A673 (cell line): ENCODE results near the gene MLPH. TPM values are rescaled to one million over a fixed set of nuclear protein-coding genes. Genes with fewer than 3 reads are reported as not detected.

Experiments used
- BruUV-seq: library from RNA; stranded (reverse); fragments of 400-500 nt; replicated peaks from 2 replicates; lab custom pipeline; 2021; lab: Mats Ljungman, UMichigan
- CTCF ChIA-PET: fragments of 300-600 bp; sonication (Branson Sonifier 250); formaldehyde crosslinking; loops from one replicate; lab custom pipeline; 2022; ENCODE audit warnings: antibody characterized with exemption; lab: Charles Lee
- POLR2A ChIA-PET: fragments of 300-600 bp; sonication (Branson Sonifier 250); formaldehyde crosslinking; loops from one replicate; lab custom pipeline; 2022; ENCODE audit warnings: antibody characterized with exemption; ENCODE audit not compliant: low non-redundant PET; lab: Charles Lee
- DNase-seq: peaks from one replicate; pipeline ENCODE4 v3.0.0-alpha.2; 2015; ENCODE audit warnings: low spot score
- H3K27ac ChIP-seq: fragments of 200-600 bp; sonication (generic); 2 replicates; pipeline ENCODE4 v1.5.1; 2016; ENCODE audit warnings: mixed run types, low read depth, mild to moderate bottlenecking, mixed read lengths, antibody characterized with exemption, low read length; ENCODE audit not compliant: poor library complexity, severe bottlenecking
- H3K27me3 ChIP-seq: fragments of 200-600 bp; sonication (generic); replicated peaks from 2 replicates; pipeline ENCODE4 v1.6.1; 2017; ENCODE audit warnings: mixed run types, low read depth, mild to moderate bottlenecking, mixed read lengths, antibody characterized with exemption, low read length; ENCODE audit not compliant: insufficient read depth, poor library complexity
- H3K36me3 ChIP-seq: fragments of 200-600 bp; sonication (generic); 2 replicates; pipeline ENCODE4 v1.6.1; 2016; ENCODE audit warnings: mixed run types, mild to moderate bottlenecking, mixed read lengths, antibody characterized with exemption, low read length; ENCODE audit not compliant: insufficient read depth, poor library complexity, severe bottlenecking
- H3K4me1 ChIP-seq: fragments of 200-600 bp; sonication (generic); 2 replicates; pipeline ENCODE4 v1.6.1; 2017; ENCODE audit warnings: mixed run types, mild to moderate bottlenecking, mixed read lengths, antibody characterized with exemption, low read length; ENCODE audit not compliant: insufficient read depth, poor library complexity, severe bottlenecking
- H3K4me3 ChIP-seq: fragments of 200-600 bp; sonication (generic); 2 replicates; pipeline ENCODE4 v1.5.1; 2016; ENCODE audit warnings: low read depth, mixed run types, mild to moderate bottlenecking, mixed read lengths, low read length; ENCODE audit not compliant: poor library complexity, severe bottlenecking
- H3K9me3 ChIP-seq: fragments of 200-600 bp; sonication (generic); 2 replicates; pipeline ENCODE4 v1.6.1; 2016; ENCODE audit warnings: mixed run types, low read depth, mild to moderate bottlenecking, mixed read lengths, antibody characterized with exemption, low read length; ENCODE audit not compliant: poor library complexity, severe bottlenecking
- EZH2 ChIP-seq: fragments of 200-600 bp; sonication (generic); IDR thresholded peaks from 2 replicates; pipeline ENCODE4 v1.6.1; 2017; ENCODE audit warnings: borderline replicate concordance, low read depth, mild to moderate bottlenecking, mixed read lengths, antibody characterized with exemption, low read length; ENCODE audit not compliant: poor library complexity, severe bottlenecking
- intact Hi-C: fragments of 100-400 bp; cut with micrococcal nuclease; formaldehyde crosslinking; loops from one replicate; pipeline ENCODE4 v1.10.0; 2022; ENCODE audit not compliant: unreplicated experiment
- total RNA-seq: library from RNA; stranded (reverse); gene quantifications from 2 replicates; pipeline ENCODE4 v1.2.3, GENCODE V29; 2021
- TF ChIP-seq, protein P1 (sequence below): fragments of 300-800, 200-600 bp; sonication (generic); conservative IDR thresholded peaks from 2 replicates; pipeline ENCODE4 v1.5.1; 2017; ENCODE audit warnings: low read depth, mild to moderate bottlenecking, antibody characterized with exemption, low read length, moderate library complexity, mixed read lengths

MLPH gene
- total RNA-seq, 1 experiment from 2014 or later: not detected

DNA sequence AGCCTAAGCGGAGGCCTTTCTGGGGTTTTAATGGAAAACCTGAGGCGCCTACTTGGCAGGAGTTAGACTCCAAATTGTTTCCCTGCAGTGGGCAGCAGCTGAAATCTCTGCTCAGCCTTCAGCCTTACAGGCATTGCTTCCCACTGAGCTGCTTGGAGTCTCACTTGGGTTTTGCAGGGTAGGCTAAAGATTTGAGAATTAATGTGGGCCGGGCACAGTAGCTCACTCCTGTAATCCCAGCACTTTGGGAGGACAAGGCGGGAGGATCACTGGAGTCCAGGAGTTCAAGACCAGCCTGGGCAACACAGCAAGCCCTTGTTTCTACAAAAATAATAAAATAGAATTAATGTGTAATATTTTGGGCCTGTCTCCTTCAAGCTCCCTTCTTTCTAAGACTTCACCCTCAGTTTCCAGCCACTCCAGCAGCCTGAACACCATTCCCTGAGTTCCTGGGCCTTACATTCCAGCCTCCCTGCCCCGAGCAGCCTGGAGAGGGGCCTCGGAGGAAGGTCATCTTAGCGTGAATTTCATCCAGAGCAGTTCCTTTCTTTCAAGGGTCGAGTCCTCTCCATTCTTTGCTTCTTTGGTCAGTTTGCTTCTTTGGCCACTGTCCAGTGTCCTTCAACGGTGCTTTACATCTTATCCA, 112.5 kb downstream of the MLPH start:
- H3K36me3 ChIP-seq: no peaks in the 10 kb centered on the region
- no peaks in the 10 kb centered on the region for H3K9me3 ChIP-seq
- peaks cover 29% of the 10 kb centered on the region for H3K4me1 ChIP-seq
- ChIA-PET POLR2A (no interaction called here), CTCF (no interaction called here)
- BruUV-seq: no TSS peak
- no peak for DNase-seq
- intact Hi-C loops: no loop called here
- no peak overlapping the region for H3K4me3 ChIP-seq
- H3K27me3 ChIP-seq: no peaks in the 10 kb centered on the region
- TF ChIP-seq EZH2: no peak
- TF ChIP-seq, protein P1, sequence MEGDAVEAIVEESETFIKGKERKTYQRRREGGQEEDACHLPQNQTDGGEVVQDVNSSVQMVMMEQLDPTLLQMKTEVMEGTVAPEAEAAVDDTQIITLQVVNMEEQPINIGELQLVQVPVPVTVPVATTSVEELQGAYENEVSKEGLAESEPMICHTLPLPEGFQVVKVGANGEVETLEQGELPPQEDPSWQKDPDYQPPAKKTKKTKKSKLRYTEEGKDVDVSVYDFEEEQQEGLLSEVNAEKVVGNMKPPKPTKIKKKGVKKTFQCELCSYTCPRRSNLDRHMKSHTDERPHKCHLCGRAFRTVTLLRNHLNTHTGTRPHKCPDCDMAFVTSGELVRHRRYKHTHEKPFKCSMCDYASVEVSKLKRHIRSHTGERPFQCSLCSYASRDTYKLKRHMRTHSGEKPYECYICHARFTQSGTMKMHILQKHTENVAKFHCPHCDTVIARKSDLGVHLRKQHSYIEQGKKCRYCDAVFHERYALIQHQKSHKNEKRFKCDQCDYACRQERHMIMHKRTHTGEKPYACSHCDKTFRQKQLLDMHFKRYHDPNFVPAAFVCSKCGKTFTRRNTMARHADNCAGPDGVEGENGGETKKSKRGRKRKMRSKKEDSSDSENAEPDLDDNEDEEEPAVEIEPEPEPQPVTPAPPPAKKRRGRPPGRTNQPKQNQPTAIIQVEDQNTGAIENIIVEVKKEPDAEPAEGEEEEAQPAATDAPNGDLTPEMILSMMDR: no peak
- peak overlapping the region; percentile 43 for H3K27ac ChIP-seq

DNA sequence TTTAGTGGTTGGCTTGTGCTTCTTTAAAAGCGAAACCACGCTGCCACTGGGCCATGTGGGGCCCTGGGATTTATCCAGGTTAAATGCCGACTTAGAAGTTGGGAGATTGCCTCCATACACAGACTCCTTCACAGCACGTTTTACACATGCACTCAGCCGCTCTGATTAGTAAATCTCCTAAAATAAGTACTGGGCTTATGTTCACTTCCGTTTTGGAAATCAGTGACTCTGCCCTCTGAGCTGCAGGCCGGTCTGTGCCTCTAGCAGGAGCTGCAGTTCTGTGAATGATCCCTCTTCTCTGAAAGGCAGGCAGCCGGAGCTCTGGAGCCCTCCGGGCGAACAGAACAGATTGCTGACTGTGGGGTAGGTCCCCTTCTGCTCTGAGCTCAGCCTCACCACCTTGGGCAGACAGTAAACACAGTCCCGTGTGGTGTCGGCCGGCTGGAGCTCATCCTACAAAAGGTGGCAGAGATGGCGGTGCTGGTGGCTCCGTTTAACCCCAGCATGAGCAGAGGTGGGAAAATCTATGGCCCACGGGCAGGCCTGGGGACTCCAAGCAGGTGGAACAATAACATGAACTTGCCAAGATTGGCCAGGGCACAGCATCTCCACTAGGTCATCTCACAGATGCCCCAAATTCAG, 113.3 kb downstream of the MLPH start:
- no peaks in the 10 kb centered on the region for H3K27me3 ChIP-seq
- no TSS peak for BruUV-seq
- POLR2A ChIA-PET: no interaction called here
- peaks cover 22% of the 10 kb centered on the region for H3K4me1 ChIP-seq
- CTCF ChIA-PET: no interaction called here
- TF ChIP-seq EZH2: no peak
- TF ChIP-seq, protein P1: 0 out of 2 replicates have a peak, but pooled peaks have one; percentile 25
- intact Hi-C loops: no loop called here
- DNase-seq: peak; percentile 52
- H3K36me3 ChIP-seq: no peaks in the 10 kb centered on the region
- H3K4me3 ChIP-seq: no peak overlapping the region
- peak overlapping the region; percentile 43 for H3K27ac ChIP-seq
- H3K9me3 ChIP-seq: no peaks in the 10 kb centered on the region

DNA sequence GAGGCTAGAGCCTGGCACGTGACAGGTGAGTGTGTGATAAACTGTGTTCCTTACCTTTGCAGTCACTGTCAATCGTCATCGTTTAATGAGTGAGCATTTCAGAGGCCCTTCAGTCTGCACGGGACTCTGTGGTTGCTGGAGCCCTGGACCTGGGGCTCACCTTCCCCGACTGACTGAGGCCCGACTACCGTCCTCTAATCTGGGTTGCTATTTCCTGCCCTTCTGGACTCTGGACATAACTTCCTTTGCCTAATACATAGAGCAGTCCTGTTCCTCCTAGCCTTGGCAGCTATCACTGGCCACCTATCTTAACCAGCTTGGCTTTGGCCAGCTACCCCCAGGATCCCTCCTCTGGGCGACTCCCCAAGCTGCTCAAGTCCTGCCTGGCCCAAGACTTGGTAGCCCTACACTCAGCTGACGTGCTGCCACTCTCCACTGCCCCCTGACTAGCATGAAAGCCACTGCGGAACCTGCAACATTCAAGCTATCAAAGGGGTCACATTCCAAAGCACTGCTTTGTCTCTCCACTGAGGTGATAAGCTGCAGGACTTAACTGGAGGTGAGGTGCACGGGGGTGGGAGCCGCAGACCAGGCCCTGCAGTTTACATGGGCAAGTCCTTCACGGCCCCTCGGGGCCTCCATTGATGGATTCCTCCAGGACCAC, 114.5 kb downstream of the MLPH start:
- H3K9me3 ChIP-seq: no peaks in the 10 kb centered on the region
- POLR2A ChIA-PET: no interaction called here
- no peak overlapping the region for H3K27ac ChIP-seq
- no peaks in the 10 kb centered on the region for H3K27me3 ChIP-seq
- H3K4me1 ChIP-seq: peaks cover 22% of the 10 kb centered on the region
- intact Hi-C loops: no loop called here
- CTCF ChIA-PET: no interaction called here
- no peaks in the 10 kb centered on the region for H3K36me3 ChIP-seq
- no peak overlapping the region for H3K4me3 ChIP-seq
- DNase-seq: no peak
- TF ChIP-seq EZH2: no peak
- TF ChIP-seq, protein P1: no peak
- BruUV-seq: no TSS peak
